Skeletal muscle satellite cell (primary cell): Measurements from ENCODE around the gene SCD5.
A peak's percentile ranks its signal among the peaks of the same experiment; 100 is the strongest.

Experiments used
- H3K27me3 ChIP-seq: 2 replicates; pipeline ENCODE4 v1.7.0; 2013; ENCODE audit warnings: low read length; ENCODE audit not compliant: control insufficient read depth, insufficient read depth
- H3K36me3 ChIP-seq: 2 replicates; pipeline ENCODE4 v1.7.0; 2013; ENCODE audit warnings: mild to moderate bottlenecking, control low read depth, low read length; ENCODE audit not compliant: insufficient read depth
- H3K4me1 ChIP-seq: 2 replicates; pipeline ENCODE4 v1.7.0; 2013; ENCODE audit warnings: low read length; ENCODE audit not compliant: control insufficient read depth, insufficient read depth
- H3K4me2 ChIP-seq: 2 replicates; pipeline ENCODE4 v1.7.0; 2013; ENCODE audit warnings: mild to moderate bottlenecking, low read length
- H3K4me3 ChIP-seq: 2 replicates; pipeline ENCODE4 v1.7.0; 2013; ENCODE audit warnings: low read length
- H3K9ac ChIP-seq: 2 replicates; pipeline ENCODE4 v1.7.0; 2013; ENCODE audit warnings: mild to moderate bottlenecking, low read depth, low read length, moderate library complexity
- H3K9me3 ChIP-seq: replicated peaks from 2 replicates; pipeline ENCODE4 v1.7.0; 2013; ENCODE audit warnings: mild to moderate bottlenecking, control low read depth, low read length

Gene SCD5

DNA sequence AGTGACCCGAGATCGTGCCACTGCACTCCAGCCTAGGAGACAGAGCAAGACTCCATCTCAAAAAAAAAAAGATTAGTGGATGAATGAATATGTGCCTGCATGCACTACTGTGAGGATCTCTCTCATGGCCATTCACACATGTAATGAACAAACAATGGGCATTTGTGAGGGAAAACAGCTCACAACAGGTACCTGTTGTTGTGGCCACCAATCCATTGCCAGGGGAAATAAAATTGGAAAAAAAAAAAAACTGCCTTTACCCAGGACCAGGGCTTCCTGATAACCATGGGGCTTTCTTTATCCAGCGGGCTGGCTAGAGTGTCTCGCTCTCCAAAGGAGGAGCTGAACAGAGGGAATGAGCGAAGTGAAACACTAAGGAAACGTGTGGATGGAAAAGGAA, 7.4 kb downstream of the SCD5 start:
- no peak overlapping the region for H3K4me2 ChIP-seq
- H3K9ac ChIP-seq, result no peak overlapping the region
- H3K4me1 ChIP-seq, result peaks cover 18% of the 10 kb centered on the region
- H3K4me3 ChIP-seq, result no peak overlapping the region
- no peaks in the 10 kb centered on the region for H3K36me3 ChIP-seq
- no peaks in the 10 kb centered on the region for H3K27me3 ChIP-seq
- H3K9me3 ChIP-seq, result no peaks in the 10 kb centered on the region

GRCh38 chr4:82790060-82790660, 8.4 kb downstream of the SCD5 start:
- Histone ChIP-seq H3K27me3 (no peaks in the 10 kb centered on the region), H3K36me3 (no peaks in the 10 kb centered on the region), H3K9ac (no peak overlapping the region), H3K4me3 (no peak overlapping the region), H3K4me1 (peaks cover 25% of the 10 kb centered on the region), H3K4me2 (no peak overlapping the region), H3K9me3 (no peaks in the 10 kb centered on the region)

DNA sequence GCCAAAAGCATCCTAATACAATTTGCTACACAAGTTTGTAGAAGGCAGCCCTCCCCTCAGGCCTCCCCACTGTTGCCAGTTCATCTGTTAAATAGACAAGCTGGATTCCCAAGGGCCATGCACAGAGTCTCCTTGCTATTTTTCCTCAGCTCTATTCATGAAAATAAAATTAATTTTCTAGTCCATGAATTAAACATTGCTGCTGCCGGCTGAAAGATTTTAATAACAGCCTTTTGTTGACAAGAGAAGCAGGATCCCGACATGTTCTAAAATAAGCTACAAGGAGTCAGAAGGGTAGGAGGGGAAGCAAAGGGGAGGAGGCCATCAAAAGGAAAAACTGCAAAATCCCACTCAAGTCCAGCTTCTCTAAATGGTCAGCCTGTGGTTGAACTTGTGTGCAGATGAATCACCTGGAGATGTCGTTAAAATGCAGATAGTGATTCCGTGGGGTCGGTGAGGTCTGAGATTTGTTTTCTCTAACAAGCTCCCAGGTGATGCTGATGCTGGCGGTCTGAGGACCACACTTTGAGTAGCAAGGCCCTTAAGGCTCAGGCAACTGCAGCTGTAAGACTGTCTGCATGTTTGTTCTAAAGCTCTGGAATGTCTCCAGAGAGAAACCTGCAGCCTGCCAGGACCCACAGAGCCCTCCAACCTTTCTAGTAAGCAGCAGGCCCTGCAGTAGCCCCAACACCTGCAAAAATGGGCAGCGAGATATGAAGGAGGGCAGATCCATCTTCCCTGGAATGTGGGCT, 9.4 kb downstream of the SCD5 start:
- no peaks in the 10 kb centered on the region for H3K9me3 ChIP-seq
- no peak overlapping the region for H3K9ac ChIP-seq
- no peak overlapping the region for H3K4me2 ChIP-seq
- H3K27me3 ChIP-seq, result no peaks in the 10 kb centered on the region
- H3K4me1 ChIP-seq, result peaks cover 34% of the 10 kb centered on the region
- H3K36me3 ChIP-seq, result no peaks in the 10 kb centered on the region
- H3K4me3 ChIP-seq, result no peak overlapping the region

DNA sequence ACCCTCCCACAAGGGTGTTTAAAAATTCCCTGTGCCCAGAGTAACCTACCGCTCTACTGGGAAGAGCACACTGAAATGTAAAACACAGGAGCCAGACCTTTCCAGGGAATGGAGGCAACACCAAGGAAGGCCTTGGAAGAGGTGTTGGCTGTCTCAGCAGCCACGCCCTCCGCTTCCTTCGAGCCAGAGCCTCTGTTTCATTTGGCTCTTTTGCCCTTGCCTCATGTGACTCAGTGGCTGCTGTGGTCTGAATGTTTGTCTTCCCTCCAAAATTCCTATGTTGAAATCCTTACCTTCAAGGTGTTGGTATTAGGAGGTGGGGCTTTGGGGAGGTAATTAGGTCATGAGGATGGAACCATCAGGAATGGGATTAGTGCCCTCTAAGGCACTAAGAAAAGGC, 11.3 kb downstream of the SCD5 start:
- H3K9me3 ChIP-seq, result no peaks in the 10 kb centered on the region
- H3K4me1 ChIP-seq, result peaks cover 27% of the 10 kb centered on the region
- no peaks in the 10 kb centered on the region for H3K27me3 ChIP-seq
- no peak overlapping the region for H3K4me3 ChIP-seq
- no peaks in the 10 kb centered on the region for H3K36me3 ChIP-seq
- H3K4me2 ChIP-seq, result no peak overlapping the region
- no peak overlapping the region for H3K9ac ChIP-seq

DNA sequence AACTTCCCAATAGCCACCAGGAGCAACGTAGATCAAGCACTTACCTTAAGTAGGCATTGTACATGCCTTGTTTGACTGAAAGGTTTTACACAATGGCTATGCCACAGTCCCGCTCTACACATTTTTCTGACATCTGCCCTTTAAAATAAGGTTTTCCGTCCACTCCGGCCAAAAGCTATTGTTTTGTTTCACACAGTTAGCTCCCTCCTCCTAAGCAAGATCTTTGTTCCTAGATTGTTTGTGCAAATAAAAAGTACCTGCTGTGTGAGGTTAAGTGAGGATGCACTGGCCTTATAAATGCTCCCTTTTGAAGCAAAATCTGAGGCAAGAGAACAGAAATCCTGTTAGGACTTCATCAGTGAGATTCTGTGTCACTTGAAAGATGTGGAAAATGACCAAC, 11.8 kb downstream of the SCD5 start:
- H3K36me3 ChIP-seq, result no peaks in the 10 kb centered on the region

DNA sequence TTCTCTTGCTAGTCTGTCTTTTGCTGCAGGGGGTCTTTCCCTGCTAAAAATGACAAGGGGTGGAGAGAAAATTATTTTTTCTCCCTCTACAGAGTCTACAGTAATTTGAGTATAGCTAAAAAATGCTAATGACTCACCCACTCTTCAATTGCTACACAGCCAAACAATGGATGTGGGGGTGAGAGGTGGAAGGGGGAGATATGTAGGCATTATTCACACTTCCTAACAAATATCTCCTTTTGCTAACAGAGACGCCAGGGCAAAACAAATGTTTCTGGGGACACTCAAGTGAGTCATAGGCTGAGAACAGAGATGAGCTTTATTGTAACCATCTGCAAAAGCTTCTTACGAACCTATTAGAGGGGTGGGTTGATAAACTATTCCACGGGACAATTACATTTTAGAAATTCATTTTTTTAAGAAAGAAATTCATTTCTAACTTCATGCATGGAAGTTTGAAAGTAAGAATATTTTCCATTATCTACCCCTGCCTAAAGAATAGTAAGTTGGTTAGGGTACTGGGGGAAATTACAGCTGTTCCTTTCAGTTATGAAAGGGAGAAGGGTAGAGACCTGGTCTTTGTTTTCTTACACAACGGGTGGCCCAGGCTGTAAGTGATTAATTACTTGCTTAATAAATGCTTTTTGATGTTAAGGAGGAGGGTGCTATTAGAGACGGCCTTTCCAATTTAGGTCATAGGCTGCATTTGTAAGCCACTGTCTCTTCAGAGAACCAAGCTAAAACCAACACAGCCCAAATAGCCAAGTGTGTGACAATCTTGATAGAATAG, 12.8 kb downstream of the SCD5 start:
- peak overlapping the region; percentile 68 for H3K4me2 ChIP-seq
- peak overlapping the region; percentile 45 for H3K4me3 ChIP-seq
- H3K9ac ChIP-seq, result peak overlapping the region; percentile 40
- H3K36me3 ChIP-seq, result no peaks in the 10 kb centered on the region
- H3K4me1 ChIP-seq, result peaks cover 27% of the 10 kb centered on the region
- H3K27me3 ChIP-seq, result no peaks in the 10 kb centered on the region
- H3K9me3 ChIP-seq, result no peaks in the 10 kb centered on the region

More for the DNA sequence above, 11.8 kb downstream of the SCD5 start:
- H3K4me2 ChIP-seq, result no peak overlapping the region
- no peaks in the 10 kb centered on the region for H3K27me3 ChIP-seq
- peaks cover 27% of the 10 kb centered on the region for H3K4me1 ChIP-seq
- no peak overlapping the region for H3K4me3 ChIP-seq
- H3K9me3 ChIP-seq, result no peaks in the 10 kb centered on the region
- H3K9ac ChIP-seq, result no peak overlapping the region

- Histone ChIP-seq H3K4me1 (peaks cover 27% of the 10 kb centered on the region), H3K4me2 (peak overlapping the region; percentile 68), H3K27me3 (no peaks in the 10 kb centered on the region), H3K36me3 (no peaks in the 10 kb centered on the region), H3K9me3 (no peaks in the 10 kb centered on the region), H3K4me3 (peak overlapping the region; percentile 45), H3K9ac (peak overlapping the region; percentile 40)
These were observed 13.7 kb downstream of the SCD5 start for GRCh38 chr4:82784681-82785610.

DNA sequence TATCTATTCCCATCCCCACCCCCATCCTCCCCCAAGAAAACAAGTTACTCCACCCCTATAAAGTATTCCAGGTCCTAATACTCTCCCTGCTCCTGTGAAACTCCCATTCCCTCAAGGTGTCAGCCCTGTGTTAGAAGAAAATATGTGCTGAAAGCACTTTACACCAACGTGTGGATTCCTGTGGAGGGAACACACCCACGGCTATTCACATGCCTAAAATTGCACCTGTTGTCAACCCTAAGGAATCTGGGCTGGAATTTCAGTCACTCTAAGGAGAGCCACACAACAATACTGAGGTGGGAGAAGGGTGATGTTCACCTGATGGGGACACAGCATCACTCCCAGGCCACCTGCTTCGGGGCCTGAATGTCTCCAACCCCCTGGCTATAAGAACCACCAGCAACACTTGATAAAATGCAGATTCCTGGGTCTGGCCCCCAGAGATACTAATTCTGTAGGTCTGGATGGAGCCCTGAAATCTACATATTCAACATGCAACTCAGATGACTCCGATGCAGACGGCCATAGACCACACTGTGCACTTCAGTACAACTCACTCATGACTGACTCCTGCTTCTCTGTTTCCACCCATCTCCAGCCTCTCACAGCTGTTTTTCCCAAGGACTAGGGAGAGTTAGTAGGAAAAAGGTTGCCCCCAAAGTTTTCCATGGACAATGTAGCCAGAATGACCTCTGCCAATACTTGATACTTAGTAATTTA, 15.8 kb downstream of the SCD5 start:
- Histone ChIP-seq H3K4me1 (peaks cover 27% of the 10 kb centered on the region), H3K4me2 (no peak overlapping the region), H3K27me3 (no peaks in the 10 kb centered on the region), H3K9me3 (no peaks in the 10 kb centered on the region), H3K4me3 (no peak overlapping the region), H3K36me3 (no peaks in the 10 kb centered on the region), H3K9ac (no peak overlapping the region)

GRCh38 chr4:82780752-82781231, 17.8 kb downstream of the SCD5 start:
- Histone ChIP-seq H3K4me1 (peaks cover 12% of the 10 kb centered on the region), H3K9ac (no peak overlapping the region), H3K9me3 (no peaks in the 10 kb centered on the region), H3K27me3 (no peaks in the 10 kb centered on the region), H3K36me3 (no peaks in the 10 kb centered on the region), H3K4me3 (no peak overlapping the region), H3K4me2 (no peak overlapping the region)

DNA sequence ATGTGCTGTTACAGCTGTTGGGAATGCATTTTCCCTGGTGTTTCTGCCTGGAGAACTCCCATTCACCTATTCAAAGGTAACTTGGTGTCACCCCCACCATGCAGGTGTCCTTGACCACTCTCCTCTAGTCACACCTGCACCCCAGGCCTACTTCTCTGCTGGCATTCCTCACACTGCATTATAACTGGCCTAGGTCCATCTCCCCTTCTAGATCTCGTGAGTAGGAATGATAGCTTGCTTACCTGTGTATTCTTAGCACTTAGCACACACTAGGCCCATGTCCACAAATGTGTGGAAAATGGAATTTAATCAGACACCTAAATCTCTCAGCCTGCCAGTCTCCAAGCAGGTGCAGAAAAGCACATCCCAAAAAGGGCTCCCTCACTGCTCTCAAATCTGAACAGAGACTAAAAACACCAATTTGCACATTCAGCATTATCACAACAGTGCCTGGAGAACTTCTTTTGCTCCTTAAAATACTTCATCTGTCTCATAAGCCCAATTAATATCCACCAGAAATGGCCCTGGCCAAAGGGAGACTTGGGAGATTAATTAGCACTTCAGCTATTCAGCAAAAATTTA, 18.3 kb downstream of the SCD5 start:
- H3K36me3 ChIP-seq, result no peaks in the 10 kb centered on the region
- H3K27me3 ChIP-seq, result no peaks in the 10 kb centered on the region
- no peak overlapping the region for H3K9ac ChIP-seq
- H3K4me2 ChIP-seq, result no peak overlapping the region
- H3K9me3 ChIP-seq, result no peaks in the 10 kb centered on the region
- no peak overlapping the region for H3K4me3 ChIP-seq
- peaks cover 10% of the 10 kb centered on the region for H3K4me1 ChIP-seq
